ENCODE results near the gene ADAMTSL1.

GRCh38 chr9:18573021-18573556 lies 99.1 kb downstream of the ADAMTSL1 start:
- TF ChIP-seq CTCF (IDR thresholded peaks at IDR 0.05) (no peak), POLR2AphosphoS5 (IDR thresholded peaks at IDR 0.05) (no peak)
